ENCODE data around the gene COPS7A.
"Not testable (repeated sequence)": the region's sequence is repeated elsewhere in the genome, so short reads cannot be mapped to it uniquely, and the experiment has no call there.

DNA sequence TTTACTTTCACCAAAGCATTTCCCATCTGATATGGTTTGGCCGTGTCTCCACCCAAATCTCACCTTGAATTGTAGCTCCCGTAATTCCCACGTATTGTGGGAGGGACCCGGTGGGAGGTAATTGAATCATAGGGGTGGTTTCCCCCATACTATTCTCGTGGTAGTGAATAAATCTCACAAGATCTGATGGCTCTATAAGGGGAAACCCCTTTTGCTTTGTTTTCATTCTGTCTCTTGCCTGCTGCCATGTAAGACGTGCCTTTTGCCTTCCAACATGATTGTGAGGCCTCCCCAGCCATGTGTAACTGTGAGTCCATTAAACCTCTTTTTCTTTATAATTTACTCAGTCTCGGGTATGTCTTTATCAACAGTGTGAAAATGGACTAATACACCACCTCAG, 19.5 kb downstream of the COPS7A start:
- not testable (repeated sequence) for TF ChIP-seq BCL11A (tag by site-specific recombination; IDR thresholded peaks at IDR 0.05; ENCODE audit: low read depth); ZNF341 (tag by site-specific recombination; IDR thresholded peaks at IDR 0.05; ENCODE audit: low read depth); ZNF544 (tag by site-specific recombination; IDR thresholded peaks at IDR 0.05)
- TF ChIP-seq, protein P1, sequence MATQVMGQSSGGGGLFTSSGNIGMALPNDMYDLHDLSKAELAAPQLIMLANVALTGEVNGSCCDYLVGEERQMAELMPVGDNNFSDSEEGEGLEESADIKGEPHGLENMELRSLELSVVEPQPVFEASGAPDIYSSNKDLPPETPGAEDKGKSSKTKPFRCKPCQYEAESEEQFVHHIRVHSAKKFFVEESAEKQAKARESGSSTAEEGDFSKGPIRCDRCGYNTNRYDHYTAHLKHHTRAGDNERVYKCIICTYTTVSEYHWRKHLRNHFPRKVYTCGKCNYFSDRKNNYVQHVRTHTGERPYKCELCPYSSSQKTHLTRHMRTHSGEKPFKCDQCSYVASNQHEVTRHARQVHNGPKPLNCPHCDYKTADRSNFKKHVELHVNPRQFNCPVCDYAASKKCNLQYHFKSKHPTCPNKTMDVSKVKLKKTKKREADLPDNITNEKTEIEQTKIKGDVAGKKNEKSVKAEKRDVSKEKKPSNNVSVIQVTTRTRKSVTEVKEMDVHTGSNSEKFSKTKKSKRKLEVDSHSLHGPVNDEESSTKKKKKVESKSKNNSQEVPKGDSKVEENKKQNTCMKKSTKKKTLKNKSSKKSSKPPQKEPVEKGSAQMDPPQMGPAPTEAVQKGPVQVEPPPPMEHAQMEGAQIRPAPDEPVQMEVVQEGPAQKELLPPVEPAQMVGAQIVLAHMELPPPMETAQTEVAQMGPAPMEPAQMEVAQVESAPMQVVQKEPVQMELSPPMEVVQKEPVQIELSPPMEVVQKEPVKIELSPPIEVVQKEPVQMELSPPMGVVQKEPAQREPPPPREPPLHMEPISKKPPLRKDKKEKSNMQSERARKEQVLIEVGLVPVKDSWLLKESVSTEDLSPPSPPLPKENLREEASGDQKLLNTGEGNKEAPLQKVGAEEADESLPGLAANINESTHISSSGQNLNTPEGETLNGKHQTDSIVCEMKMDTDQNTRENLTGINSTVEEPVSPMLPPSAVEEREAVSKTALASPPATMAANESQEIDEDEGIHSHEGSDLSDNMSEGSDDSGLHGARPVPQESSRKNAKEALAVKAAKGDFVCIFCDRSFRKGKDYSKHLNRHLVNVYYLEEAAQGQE (tag by site-specific recombination; IDR thresholded peaks at IDR 0.05), result not testable (repeated sequence)
- TF ChIP-seq, protein P2, sequence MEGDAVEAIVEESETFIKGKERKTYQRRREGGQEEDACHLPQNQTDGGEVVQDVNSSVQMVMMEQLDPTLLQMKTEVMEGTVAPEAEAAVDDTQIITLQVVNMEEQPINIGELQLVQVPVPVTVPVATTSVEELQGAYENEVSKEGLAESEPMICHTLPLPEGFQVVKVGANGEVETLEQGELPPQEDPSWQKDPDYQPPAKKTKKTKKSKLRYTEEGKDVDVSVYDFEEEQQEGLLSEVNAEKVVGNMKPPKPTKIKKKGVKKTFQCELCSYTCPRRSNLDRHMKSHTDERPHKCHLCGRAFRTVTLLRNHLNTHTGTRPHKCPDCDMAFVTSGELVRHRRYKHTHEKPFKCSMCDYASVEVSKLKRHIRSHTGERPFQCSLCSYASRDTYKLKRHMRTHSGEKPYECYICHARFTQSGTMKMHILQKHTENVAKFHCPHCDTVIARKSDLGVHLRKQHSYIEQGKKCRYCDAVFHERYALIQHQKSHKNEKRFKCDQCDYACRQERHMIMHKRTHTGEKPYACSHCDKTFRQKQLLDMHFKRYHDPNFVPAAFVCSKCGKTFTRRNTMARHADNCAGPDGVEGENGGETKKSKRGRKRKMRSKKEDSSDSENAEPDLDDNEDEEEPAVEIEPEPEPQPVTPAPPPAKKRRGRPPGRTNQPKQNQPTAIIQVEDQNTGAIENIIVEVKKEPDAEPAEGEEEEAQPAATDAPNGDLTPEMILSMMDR (tag by site-specific recombination; IDR thresholded peaks at IDR 0.05), result not testable (repeated sequence)
